ENCODE results near the gene UBTD1.
"Not testable (repeated sequence)": the region's sequence is repeated elsewhere in the genome, so short reads cannot be mapped to it uniquely, and the experiment has no call there.

The UBTD1 gene

GRCh38 chr10:97475936-97476594 is 22.7 kb upstream of the UBTD1 start:
- H3K9me3 ChIP-seq (replicated peaks in 1 of 11), result no peaks in the 10 kb centered on the region
- H3K27ac ChIP-seq, result no peak overlapping the region
- H3K27me3 ChIP-seq, result no peaks in the 10 kb centered on the region
- no peak overlapping the region for H3K4me2 ChIP-seq
- H3K4me3 ChIP-seq, result no peak overlapping the region
- H3K4me1 ChIP-seq, result no peaks in the 10 kb centered on the region
- no peak for TF ChIP-seq Cebpa-rat (IDR thresholded peaks at IDR 0.05)
- H4K20me1 ChIP-seq, result peaks cover 0 to 39% (median 8%) of the 10 kb centered on the region in 11 experiments; a peak in 9 of 22 replicates
- H3K36me3 ChIP-seq, result peaks cover 99 to 100% (median 100%) of the 10 kb centered on the region in 11 experiments
- H3K9ac ChIP-seq, result no peak overlapping the region

GRCh38 chr10:97479410-97479809 is 19.3 kb upstream of the UBTD1 start:
- H3K4me3 ChIP-seq; H3K27ac ChIP-seq; H3K9ac ChIP-seq; H3K27me3 ChIP-seq; H3K4me2 ChIP-seq; H3K9me3 ChIP-seq (replicated peaks in 1 of 11): not testable (repeated sequence)
- Histone ChIP-seq H3K4me1 (peaks cover 0 to 12% (median 0%) of the 10 kb centered on the region in 10 experiments; a peak in 5 of 20 replicates), H3K36me3 (peaks cover 86 to 99% (median 96%) of the 10 kb centered on the region in 11 experiments), H4K20me1 (peaks cover 2 to 68% (median 25%) of the 10 kb centered on the region in 11 experiments; a peak in 15 of 22 replicates)

GRCh38 chr10:97479939-97480338 is 18.8 kb upstream of the UBTD1 start:
- no peak overlapping the region for H3K27ac ChIP-seq
- peaks cover 2 to 73% (median 30%) of the 10 kb centered on the region in 11 experiments; a peak in 16 of 22 replicates for H4K20me1 ChIP-seq
- no peak overlapping the region for H3K4me2 ChIP-seq
- peaks cover 81 to 99% (median 96%) of the 10 kb centered on the region in 11 experiments for H3K36me3 ChIP-seq
- no peak for TF ChIP-seq Cebpa-rat (IDR thresholded peaks at IDR 0.05)
- no peaks in the 10 kb centered on the region for H3K27me3 ChIP-seq
- H3K9me3 ChIP-seq (replicated peaks in 1 of 11), result no peaks in the 10 kb centered on the region
- no peak overlapping the region for H3K9ac ChIP-seq
- H3K4me1 ChIP-seq, result peaks cover 0 to 12% (median 0%) of the 10 kb centered on the region in 10 experiments; a peak in 5 of 20 replicates
- no peak overlapping the region for H3K4me3 ChIP-seq

- H3K4me1 ChIP-seq, result peaks cover 0 to 12% (median 0%) of the 10 kb centered on the region in 10 experiments; a peak in 5 of 20 replicates
- H3K27ac ChIP-seq, result no peak overlapping the region
- H3K4me3 ChIP-seq, result no peak overlapping the region
- no peaks in the 10 kb centered on the region for H3K9me3 ChIP-seq (replicated peaks in 1 of 11)
- no peak for TF ChIP-seq Cebpa-rat (IDR thresholded peaks at IDR 0.05)
- peaks cover 2 to 83% (median 41%) of the 10 kb centered on the region in 11 experiments; a peak in 16 of 22 replicates for H4K20me1 ChIP-seq
- peaks cover 75 to 98% (median 96%) of the 10 kb centered on the region in 11 experiments for H3K36me3 ChIP-seq
- H3K9ac ChIP-seq, result peak overlapping the region in 1 of 11 experiments; percentile 7; a peak in 1 of 22 replicates
- no peaks in the 10 kb centered on the region for H3K27me3 ChIP-seq
- H3K4me2 ChIP-seq, result no peak overlapping the region
These were observed 17.7 kb upstream of the UBTD1 start for GRCh38 chr10:97481071-97481470.

GRCh38 chr10:97482381-97482780 is 16.3 kb upstream of the UBTD1 start:
- H3K9me3 ChIP-seq (replicated peaks in 1 of 11), result no peaks in the 10 kb centered on the region

GRCh38 chr10:97483506-97483905 is 15.2 kb upstream of the UBTD1 start:
- Histone ChIP-seq H3K36me3 (peaks cover 55 to 86% (median 79%) of the 10 kb centered on the region in 11 experiments), H3K9ac (peak overlapping the region in 1 of 11 experiments; percentile 1; a peak in 1 of 22 replicates), H3K27me3 (no peaks in the 10 kb centered on the region), H4K20me1 (peaks cover 15 to 80% (median 52%) of the 10 kb centered on the region in 11 experiments; a peak in 19 of 22 replicates), H3K9me3 (replicated peaks in 1 of 11) (no peaks in the 10 kb centered on the region), H3K4me3 (no peak overlapping the region), H3K4me2 (peak overlapping the region in 2 of 11 experiments; percentile 4 to 51; a peak in 3 of 22 replicates), H3K27ac (no peak overlapping the region), H3K4me1 (peaks cover 0 to 12% (median 0%) of the 10 kb centered on the region in 10 experiments; a peak in 5 of 20 replicates)
- no peak for TF ChIP-seq Cebpa-rat (IDR thresholded peaks at IDR 0.05)

More at GRCh38 chr10:97482381-97482780, 16.3 kb upstream of the UBTD1 start:
- TF ChIP-seq Cebpa-rat (IDR thresholded peaks at IDR 0.05), result no peak
- Histone ChIP-seq H3K4me2 (no peak overlapping the region), H3K27ac (no peak overlapping the region), H3K4me3 (no peak overlapping the region), H3K36me3 (peaks cover 67 to 89% (median 86%) of the 10 kb centered on the region in 11 experiments), H3K9ac (no peak overlapping the region), H3K27me3 (no peaks in the 10 kb centered on the region), H3K4me1 (peaks cover 0 to 12% (median 0%) of the 10 kb centered on the region in 10 experiments; a peak in 5 of 20 replicates), H4K20me1 (peaks cover 6 to 78% (median 42%) of the 10 kb centered on the region in 11 experiments; a peak in 17 of 22 replicates)

- no peaks in the 10 kb centered on the region for H3K9me3 ChIP-seq (replicated peaks in 1 of 11)
- H3K4me2 ChIP-seq, result peak overlapping the region in 2 of 11 experiments; percentile 4 to 51; a peak in 2 of 22 replicates
- H3K27me3 ChIP-seq, result no peaks in the 10 kb centered on the region
- H3K36me3 ChIP-seq, result peaks cover 51 to 84% (median 75%) of the 10 kb centered on the region in 11 experiments
- H3K27ac ChIP-seq, result no peak overlapping the region
- peak overlapping the region in 1 of 11 experiments; percentile 1; a peak in 1 of 22 replicates for H3K9ac ChIP-seq
- peaks cover 0 to 12% (median 0%) of the 10 kb centered on the region in 10 experiments; a peak in 5 of 20 replicates for H3K4me1 ChIP-seq
- H4K20me1 ChIP-seq, result peaks cover 18 to 80% (median 56%) of the 10 kb centered on the region in 11 experiments; a peak in 19 of 22 replicates
- no peak overlapping the region for H3K4me3 ChIP-seq
- no peak for TF ChIP-seq Cebpa-rat (IDR thresholded peaks at IDR 0.05)
These were observed 14.8 kb upstream of the UBTD1 start for GRCh38 chr10:97483921-97484320.

GRCh38 chr10:97485647-97486281 is 13.0 kb upstream of the UBTD1 start:
- no peak overlapping the region for H3K4me2 ChIP-seq
- no peak overlapping the region for H3K27ac ChIP-seq
- no peak for TF ChIP-seq Cebpa-rat (IDR thresholded peaks at IDR 0.05)
- peaks cover 33 to 70% (median 59%) of the 10 kb centered on the region in 11 experiments for H3K36me3 ChIP-seq
- peaks cover 5 to 31% (median 10%) of the 10 kb centered on the region in 10 experiments for H3K4me1 ChIP-seq
- H4K20me1 ChIP-seq, result peaks cover 36 to 89% (median 72%) of the 10 kb centered on the region in 11 experiments; a peak in 21 of 22 replicates
- H3K9me3 ChIP-seq (replicated peaks in 1 of 11), result no peaks in the 10 kb centered on the region
- H3K9ac ChIP-seq, result no peak overlapping the region
- no peaks in the 10 kb centered on the region for H3K27me3 ChIP-seq
- H3K4me3 ChIP-seq, result no peak overlapping the region

- peak overlapping the region; percentile 41 to 66 (median 55) for H3K4me2 ChIP-seq
- peak overlapping the region in 2 of 11 experiments; percentile 13 to 28; a peak in 3 of 22 replicates for H3K27ac ChIP-seq
- H3K4me3 ChIP-seq, result no peak overlapping the region
- no peaks in the 10 kb centered on the region for H3K9me3 ChIP-seq (replicated peaks in 1 of 11)
- H3K36me3 ChIP-seq, result peaks cover 14 to 44% (median 28%) of the 10 kb centered on the region in 11 experiments
- peak overlapping the region in 2 of 11 experiments; percentile 11 to 43; a peak in 1 of 22 replicates for H3K9ac ChIP-seq
- H3K27me3 ChIP-seq, result no peaks in the 10 kb centered on the region
- no peak for TF ChIP-seq Cebpa-rat (IDR thresholded peaks at IDR 0.05)
- peaks cover 75 to 95% (median 87%) of the 10 kb centered on the region in 11 experiments; a peak in 21 of 22 replicates for H4K20me1 ChIP-seq
- peaks cover 38 to 56% (median 47%) of the 10 kb centered on the region in 10 experiments for H3K4me1 ChIP-seq
These were observed 8.1 kb upstream of the UBTD1 start for GRCh38 chr10:97490592-97490991.
